Measurements from ENCODE around the gene QRFP. TPM values are rescaled to one million over a fixed set of nuclear protein-coding genes. Genes with fewer than 3 reads are reported as not detected.

Gene QRFP
- polyA plus RNA-seq, 3 donors, result 0.18 to 0.60 (median 0.21) TPM

- no peaks in the 10 kb centered on the region for H3K9me3 ChIP-seq (replicated peaks in 1 of 2; ENCODE audit: control insufficient read depth in 1 of 2, insufficient read depth in 1 of 2, low read length in 2 of 2)
- H3K27ac ChIP-seq (ENCODE audit: low read depth in 1 of 2, low read length in 2 of 2), result no peak overlapping the region
- DNase-seq, result no peak
- no peak for TF ChIP-seq CTCF (IDR thresholded peaks at IDR 0.05)
- intact Hi-C loops (cut with micrococcal nuclease), result no loop called here
- Mint-ChIP-seq H3K4me3 (no peak overlapping the region), H3K4me1 (peaks cover 20% of the 10 kb centered on the region), H3K36me3 (peaks cover 26 to 46% of the 10 kb centered on the region in 2 donors), H3K27ac (peak overlapping the region in 1 of 7 donors; percentile 73), H3K9me3 (peaks cover 0 to 1% (median 0%) of the 10 kb centered on the region in 7 donors), H3K27me3 (ENCODE audit: low read depth in 3 of 3) (no peaks in the 10 kb centered on the region)
- no peak overlapping the region for H3K4me2 ChIP-seq (replicated peaks; ENCODE audit: extremely low read depth, low read length, poor library complexity, severe bottlenecking)
- no peak overlapping the region for H3K4me3 ChIP-seq (replicated peaks in 1 of 3; ENCODE audit: low read depth in 2 of 3, low read length in 3 of 3)
- peaks cover 17 to 18% of the 10 kb centered on the region in 2 donors for H3K4me1 ChIP-seq (ENCODE audit: control insufficient read depth in 1 of 2, insufficient read depth in 2 of 2, low read length in 2 of 2)
- H4K20me1 ChIP-seq (ENCODE audit: insufficient read depth, low read length), result no peaks in the 10 kb centered on the region
- peaks cover 27 to 36% of the 10 kb centered on the region in 2 donors for H3K36me3 ChIP-seq (replicated peaks in 1 of 2; ENCODE audit: control insufficient read depth in 1 of 2, insufficient read depth in 2 of 2, low read length in 2 of 2)
- H2AFZ ChIP-seq (ENCODE audit: insufficient read depth, low read depth, low read length, poor library complexity, severe bottlenecking), result no peak overlapping the region
- WGBS (ENCODE audit: insufficient coverage), result 96% methylated on average over 13 of the region's 20 CpGs
- no peak overlapping the region for H3K9ac ChIP-seq (ENCODE audit: insufficient read depth, low read length, poor library complexity, severe bottlenecking)
- H3K79me2 ChIP-seq (ENCODE audit: insufficient read depth, low read length), result no peaks in the 10 kb centered on the region
- no peaks in the 10 kb centered on the region for H3K27me3 ChIP-seq (ENCODE audit: control insufficient read depth in 2 of 2, insufficient read depth in 2 of 2, low read length in 2 of 2)
Measured at GRCh38 chr9:130890870-130891687, 5.5 kb downstream of the QRFP start.

DNA sequence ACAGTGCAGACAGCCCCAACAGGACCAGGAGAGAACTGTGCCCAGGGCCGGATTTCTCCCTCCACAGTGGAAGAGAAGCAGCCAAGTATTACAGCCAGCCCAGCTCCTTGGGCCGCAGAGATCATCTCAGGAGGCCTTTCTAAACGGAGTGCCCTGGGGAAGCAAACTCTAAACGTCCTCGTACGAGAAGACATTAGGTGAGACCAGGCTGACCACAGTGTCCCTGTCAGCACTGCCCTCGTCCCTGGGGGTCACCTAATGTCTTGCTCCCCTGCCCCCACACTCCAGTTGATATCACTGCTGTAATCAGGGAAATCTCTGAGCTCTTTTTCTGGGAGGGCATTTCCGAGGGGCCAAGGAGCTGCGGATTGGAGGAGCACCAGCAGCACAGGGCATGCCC is 6.5 kb downstream of the QRFP start:
- Mint-ChIP-seq H3K27ac (peak overlapping the region in 1 of 7 donors; percentile 73), H3K9me3 (peaks cover 0 to 1% (median 0%) of the 10 kb centered on the region in 7 donors), H3K4me3 (no peak overlapping the region), H3K4me1 (peaks cover 20% of the 10 kb centered on the region), H3K27me3 (ENCODE audit: low read depth in 3 of 3) (no peaks in the 10 kb centered on the region), H3K36me3 (peaks cover 34 to 55% of the 10 kb centered on the region in 2 donors)
- H3K4me2 ChIP-seq (replicated peaks; ENCODE audit: extremely low read depth, low read length, poor library complexity, severe bottlenecking), result no peak overlapping the region
- H3K9ac ChIP-seq (ENCODE audit: insufficient read depth, low read length, poor library complexity, severe bottlenecking), result no peak overlapping the region
- H3K79me2 ChIP-seq (ENCODE audit: insufficient read depth, low read length), result no peaks in the 10 kb centered on the region
- TF ChIP-seq CTCF (IDR thresholded peaks at IDR 0.05), result no peak
- H3K27ac ChIP-seq (ENCODE audit: low read depth in 1 of 2, low read length in 2 of 2), result no peak overlapping the region
- peaks cover 17 to 18% of the 10 kb centered on the region in 2 donors for H3K4me1 ChIP-seq (ENCODE audit: control insufficient read depth in 1 of 2, insufficient read depth in 2 of 2, low read length in 2 of 2)
- no peaks in the 10 kb centered on the region for H4K20me1 ChIP-seq (ENCODE audit: insufficient read depth, low read length)
- H2AFZ ChIP-seq (ENCODE audit: insufficient read depth, low read depth, low read length, poor library complexity, severe bottlenecking), result no peak overlapping the region
- 91% methylated on average over 9 of the region's 9 CpGs for WGBS (ENCODE audit: insufficient coverage)
- peaks cover 36 to 45% of the 10 kb centered on the region in 2 donors for H3K36me3 ChIP-seq (replicated peaks in 1 of 2; ENCODE audit: control insufficient read depth in 1 of 2, insufficient read depth in 2 of 2, low read length in 2 of 2)
- DNase-seq, result no peak
- H3K9me3 ChIP-seq (replicated peaks in 1 of 2; ENCODE audit: control insufficient read depth in 1 of 2, insufficient read depth in 1 of 2, low read length in 2 of 2), result no peaks in the 10 kb centered on the region
- H3K4me3 ChIP-seq (replicated peaks in 1 of 3; ENCODE audit: low read depth in 2 of 3, low read length in 3 of 3), result no peak overlapping the region
- intact Hi-C loops (cut with micrococcal nuclease), result no loop called here
- no peaks in the 10 kb centered on the region for H3K27me3 ChIP-seq (ENCODE audit: control insufficient read depth in 2 of 2, insufficient read depth in 2 of 2, low read length in 2 of 2)

Data from CD14-positive monocyte (primary cell).